Measurements from ENCODE around the gene PAQR7.
"Not testable (repeated sequence)": the region's sequence is repeated elsewhere in the genome, so short reads cannot be mapped to it uniquely, and the experiment has no call there.

The PAQR7 gene

GRCh38 chr1:25847929-25848328, 27.6 kb downstream of the PAQR7 start:
- no peak for DNase-seq (ENCODE audit: low spot score)

GRCh38 chr1:25845664-25846063, 29.8 kb downstream of the PAQR7 start:
- DNase-seq (ENCODE audit: low spot score), result no peak

- DNase-seq (ENCODE audit: low spot score), result no peak
Observed at GRCh38 chr1:25844536-25845337, 30.8 kb downstream of the PAQR7 start.

GRCh38 chr1:25843483-25843882, 32.0 kb downstream of the PAQR7 start:
- DNase-seq (ENCODE audit: low spot score), result no peak

GRCh38 chr1:25839808-25840207, 35.7 kb downstream of the PAQR7 start:
- not testable (repeated sequence) for DNase-seq (ENCODE audit: low spot score)

GRCh38 chr1:25837262-25837875, 38.1 kb downstream of the PAQR7 start:
- no peak for DNase-seq (ENCODE audit: low spot score)

- DNase-seq (ENCODE audit: low spot score), result no peak
Observed at GRCh38 chr1:25836695-25837094, 38.8 kb downstream of the PAQR7 start.

GRCh38 chr1:25834894-25835293, 40.6 kb downstream of the PAQR7 start:
- DNase-seq (ENCODE audit: low spot score), result no peak

- DNase-seq (ENCODE audit: low spot score), result no peak
Observed at GRCh38 chr1:25833158-25833557, 42.4 kb downstream of the PAQR7 start.

- DNase-seq (ENCODE audit: low spot score), result no peak
Observed at GRCh38 chr1:25832336-25833037, 43.0 kb downstream of the PAQR7 start.

GRCh38 chr1:25831569-25832196, 43.8 kb downstream of the PAQR7 start:
- DNase-seq (ENCODE audit: low spot score), result no peak

- no peak for DNase-seq (ENCODE audit: low spot score)
Observed at GRCh38 chr1:25829046-25829445, 46.5 kb downstream of the PAQR7 start.

- DNase-seq (ENCODE audit: low spot score), result no peak
Observed at GRCh38 chr1:25828491-25828890, 47.0 kb downstream of the PAQR7 start.

GRCh38 chr1:25826571-25826970, 48.9 kb downstream of the PAQR7 start:
- no peak for DNase-seq (ENCODE audit: low spot score)

- DNase-seq (ENCODE audit: low spot score), result no peak
Observed at GRCh38 chr1:25825605-25826004, 49.9 kb downstream of the PAQR7 start.

- no peak for DNase-seq (ENCODE audit: low spot score)
Observed at GRCh38 chr1:25821630-25822091, 53.8 kb downstream of the PAQR7 start.

GRCh38 chr1:25821112-25821476, 54.4 kb downstream of the PAQR7 start:
- no peak for DNase-seq (ENCODE audit: low spot score)

- no peak for DNase-seq (ENCODE audit: low spot score)
Observed at GRCh38 chr1:25820247-25821111, 55.0 kb downstream of the PAQR7 start.

- peak; percentile 93 for DNase-seq (ENCODE audit: low spot score)
Observed at GRCh38 chr1:25819491-25820246, 55.8 kb downstream of the PAQR7 start, which contains the start of gene MTFR1L. TSS of gene MTFR1L (plus strand) at chr1:25819954. CDS start at chr1:25823105, 3,151 bp downstream.

- DNase-seq (ENCODE audit: low spot score), result no peak
Observed at GRCh38 chr1:25818569-25818968, 56.9 kb downstream of the PAQR7 start.

Measured in left forelimb (tissue), 1 donor.